ENCODE measurements around the gene PLEKHA3.

- TF ChIP-seq, protein P1, sequence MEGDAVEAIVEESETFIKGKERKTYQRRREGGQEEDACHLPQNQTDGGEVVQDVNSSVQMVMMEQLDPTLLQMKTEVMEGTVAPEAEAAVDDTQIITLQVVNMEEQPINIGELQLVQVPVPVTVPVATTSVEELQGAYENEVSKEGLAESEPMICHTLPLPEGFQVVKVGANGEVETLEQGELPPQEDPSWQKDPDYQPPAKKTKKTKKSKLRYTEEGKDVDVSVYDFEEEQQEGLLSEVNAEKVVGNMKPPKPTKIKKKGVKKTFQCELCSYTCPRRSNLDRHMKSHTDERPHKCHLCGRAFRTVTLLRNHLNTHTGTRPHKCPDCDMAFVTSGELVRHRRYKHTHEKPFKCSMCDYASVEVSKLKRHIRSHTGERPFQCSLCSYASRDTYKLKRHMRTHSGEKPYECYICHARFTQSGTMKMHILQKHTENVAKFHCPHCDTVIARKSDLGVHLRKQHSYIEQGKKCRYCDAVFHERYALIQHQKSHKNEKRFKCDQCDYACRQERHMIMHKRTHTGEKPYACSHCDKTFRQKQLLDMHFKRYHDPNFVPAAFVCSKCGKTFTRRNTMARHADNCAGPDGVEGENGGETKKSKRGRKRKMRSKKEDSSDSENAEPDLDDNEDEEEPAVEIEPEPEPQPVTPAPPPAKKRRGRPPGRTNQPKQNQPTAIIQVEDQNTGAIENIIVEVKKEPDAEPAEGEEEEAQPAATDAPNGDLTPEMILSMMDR (IDR thresholded peaks at IDR 0.05; ENCODE audit: poor library complexity) = no peak
- TF ChIP-seq EZH2phosphoT487 (IDR thresholded peaks at IDR 0.05; ENCODE audit: low read depth, severe bottlenecking, unreplicated experiment) = no peak
- TF ChIP-seq EZH2 (IDR thresholded peaks at IDR 0.05; ENCODE audit: borderline replicate concordance) = no peak
Measured at GRCh38 chr2:178529194-178529593, 48.9 kb downstream of the PLEKHA3 start.
